K562 (cell line): ENCODE results near the gene SAMD3. TPM values are rescaled to one million over a fixed set of nuclear protein-coding genes. Genes with fewer than 3 reads are reported as not detected.

Experiments
- ATAC-seq: fragments of 200-7000 bp; cut with Tn5 transposase; 3 replicates; pipeline ENCODE4 v1.9.1; 2020; ENCODE audit warnings: moderate library complexity
- BruUV-seq: library from RNA; stranded (reverse); fragments of 400-500 nt; replicated peaks from 2 replicates; lab custom pipeline; 2021; lab: Mats Ljungman, UMichigan
- CTCF ChIA-PET: fragments of 300-600 bp; formaldehyde crosslinking; extraction: SDS; loops from one replicate; lab custom pipeline; 2021; ENCODE audit warnings: low intra/inter-chr PET ratio; lab: Yijun Ruan, JAX
- POLR2A ChIA-PET: fragments of 300-600, 350-650 bp; sonication (Branson Sonifier 250); formaldehyde crosslinking; extraction: SDS; loops from one replicate; lab custom pipeline; 2021; ENCODE audit warnings: antibody characterized with exemption, inconsistent platforms; lab: Yijun Ruan, JAX
- DNase-seq, 4 experiments: peaks; one replicate each; pipeline versions ENCODE4 v3.0.0 to v3.0.0-alpha.2; 2011 to 2018; ENCODE audit warnings: low spot score in 3 of 4, mixed read lengths in 3 of 4; ENCODE audit errors: extremely low read depth in 1 of 4
- FAIRE-seq: peaks from 2 replicates; lab custom pipeline; 2011; peaks lifted over from hg19 to GRCh38; lab: Jason Lieb, UNC
- H2AFZ ChIP-seq: 2 replicates; pipeline ENCODE4 v1.6.0; 2011; ENCODE audit warnings: low read depth, low read length, control low read depth, inconsistent platforms
- H3K27ac ChIP-seq: fragments of 200-600 bp; 3 replicates; pipeline ENCODE4 v1.8.0; 2011; ENCODE audit warnings: low read depth, mild to moderate bottlenecking, control low read depth, inconsistent platforms, low read length, moderate library complexity, mixed read lengths; ENCODE audit errors: extremely low read depth
- H3K27me3 ChIP-seq, 2 experiments: fragments of 300-600 bp in 1 of 2; 2 replicates in 1 of 2; 3 replicates in 1 of 2; pipeline versions ENCODE4 v1.6.0 to v1.8.0; 2011; ENCODE audit warnings: inconsistent platforms in 2 of 2, low read length in 2 of 2, mild to moderate bottlenecking in 1 of 2, mixed read lengths in 1 of 2, moderate library complexity in 1 of 2; ENCODE audit not compliant: control insufficient read depth in 2 of 2, insufficient read depth in 2 of 2
- H3K36me3 ChIP-seq: fragments of 300-600 bp; 3 replicates; pipeline ENCODE4 v1.8.0; 2011; ENCODE audit warnings: mild to moderate bottlenecking, low read length, inconsistent platforms; ENCODE audit not compliant: control insufficient read depth, insufficient read depth
- H3K4me1 ChIP-seq, 2 experiments: fragments of 200-600 bp in 1 of 2; replicated peaks in 1 of 2; 2 replicates in 1 of 2; 3 replicates in 1 of 2; pipeline versions ENCODE4 v1.5.1 to v1.8.0; 2011; ENCODE audit warnings: inconsistent platforms in 2 of 2, low read length in 2 of 2, mild to moderate bottlenecking in 1 of 2, mixed read lengths in 1 of 2, moderate library complexity in 1 of 2; ENCODE audit not compliant: control insufficient read depth in 2 of 2, insufficient read depth in 2 of 2
- H3K4me2 ChIP-seq: 2 replicates; pipeline ENCODE4 v1.6.1; 2011; ENCODE audit warnings: low read length, control low read depth, inconsistent platforms, mixed read lengths; ENCODE audit not compliant: insufficient read depth
- H3K4me3 ChIP-seq: fragments of 200-600 bp; sonication (generic), shearing (Covaris generic); 2 replicates; pipeline ENCODE4 v1.5.1; 2016; ENCODE audit warnings: control low read depth, inconsistent platforms
- H3K79me2 ChIP-seq: fragments of 200-600 bp; 3 replicates; pipeline ENCODE4 v1.8.0; 2011; ENCODE audit warnings: low read length, inconsistent platforms; ENCODE audit not compliant: control insufficient read depth, insufficient read depth
- H3K9ac ChIP-seq, 2 experiments: 2 replicates each; pipeline versions ENCODE4 v1.6.0 to v1.6.1; 2011; ENCODE audit warnings: low read depth in 2 of 2, low read length in 2 of 2, control low read depth in 1 of 2, inconsistent platforms in 1 of 2, mild to moderate bottlenecking in 1 of 2, mixed read lengths in 1 of 2; ENCODE audit not compliant: insufficient read depth in 1 of 2
- H3K9me1 ChIP-seq: one replicate; pipeline ENCODE4 v1.6.0; 2011; ENCODE audit warnings: inconsistent platforms, mild to moderate bottlenecking, low read length, moderate library complexity; ENCODE audit not compliant: control insufficient read depth, insufficient read depth
- H3K9me3 ChIP-seq: replicated peaks from 2 replicates; pipeline ENCODE4 v1.5.1; 2011; ENCODE audit warnings: low read depth, low read length, inconsistent platforms; ENCODE audit not compliant: control insufficient read depth, insufficient read depth
- H4K20me1 ChIP-seq: replicated peaks from 2 replicates; pipeline ENCODE4 v1.6.1; 2011; ENCODE audit warnings: low read length, inconsistent platforms, mixed read lengths; ENCODE audit not compliant: control insufficient read depth, insufficient read depth
- ARID1B ChIP-seq: fragments of 450-650 bp; IDR thresholded peaks from 2 replicates; pipeline ENCODE4 v1.6.1; 2016; ENCODE audit warnings: antibody characterized with exemption, mild to moderate bottlenecking, inconsistent platforms
- BACH1 ChIP-seq: fragments of 200-800 bp; sonication (Bioruptor generic); IDR thresholded peaks from 2 replicates; pipeline ENCODE4 v1.6.1; 2016; ENCODE audit warnings: missing genetic modification characterization, missing compliant biosample characterization
- KLF10 ChIP-seq: fragments of 250-450 bp; sonication (Bioruptor Pico); IDR thresholded peaks from 2 replicates; pipeline ENCODE4 v1.6.1; 2021; ENCODE audit warnings: matching md5 sums
- KLF6 ChIP-seq: fragments of 250-450 bp; sonication (Bioruptor Pico); IDR thresholded peaks from 2 replicates; pipeline ENCODE4 v1.4.0; 2020; ENCODE audit warnings: mild to moderate bottlenecking, moderate library complexity, borderline replicate concordance
- NEUROD1 ChIP-seq: fragments of 150-350 bp; IDR thresholded peaks from 2 replicates; pipeline ENCODE4 v1.6.1; 2014; ENCODE audit warnings: borderline replicate concordance, low read length, low read depth; ENCODE audit not compliant: partially characterized antibody
- WGBS: fragments of 100-300 bp; shearing (Covaris generic); methylation state at CpG from one replicate; pipeline ENCODE4 v1.1.6; 2016; ENCODE audit warnings: low coverage, mixed read lengths; ENCODE audit not compliant: insufficient coverage; ENCODE audit errors: missing lambda C conversion rate; 5-methylcytosine and 5-hydroxymethylcytosine counted together
- in situ Hi-C: fragments of 300-500 bp; cut with MboI; formaldehyde crosslinking; loops from 4 replicates; pipeline ENCODE4 v1.15.0; 2018; ENCODE audit warnings: inconsistent platforms, mixed read lengths
- intact Hi-C: fragments of 100-400 bp; cut with micrococcal nuclease; formaldehyde crosslinking; loops from 2 replicates; pipeline ENCODE4 v1.14.2; 2022
- polyA plus RNA-seq, 8 experiments: library from polyadenylated mRNA; depleted of rRNA in 4 of 8; stranded (reverse) in 5 of 8; unstranded in 3 of 8; fragments of >200 nt; fragmentation: Nextera tagmentation in 2 of 8; fragmentation: Illumina TruSeq in 1 of 8; extraction: Ambion mirVana in 2 of 8; extraction: Trizol in 1 of 8; gene quantifications; 2 replicates each; pipeline versions ENCODE4 v1.2.1 to v1.2.3, GENCODE V29; 2011 to 2014; ENCODE audit warnings: inconsistent platforms in 1 of 8, missing spikeins in 1 of 8
- total RNA-seq, 7 experiments: library from RNA; depleted of rRNA in 6 of 7; stranded (reverse); fragments of >200 nt in 6 of 7; fragmentation: Illumina TruSeq in 2 of 7; extraction: Trizol in 2 of 7; gene quantifications; 2 replicates each; pipeline versions ENCODE4 v1.2.1 to v1.2.3, GENCODE V29; 2011 to 2021; ENCODE audit warnings: low replicate concordance in 1 of 7
- TF ChIP-seq, protein P1 (sequence below): IDR thresholded peaks from 3 replicates; pipeline ENCODE4 v1.6.1; 2011; ENCODE audit warnings: borderline replicate concordance, mild to moderate bottlenecking; ENCODE audit not compliant: insufficient read length, insufficient read depth

Gene SAMD3
- total and polyA plus RNA-seq, 9 of the 15 experiments (the other 6 are each of a cell fraction or from before 2014, with no cell fraction given) = 0.03 to 0.21 (median 0.18) TPM; not detected in 5

DNA sequence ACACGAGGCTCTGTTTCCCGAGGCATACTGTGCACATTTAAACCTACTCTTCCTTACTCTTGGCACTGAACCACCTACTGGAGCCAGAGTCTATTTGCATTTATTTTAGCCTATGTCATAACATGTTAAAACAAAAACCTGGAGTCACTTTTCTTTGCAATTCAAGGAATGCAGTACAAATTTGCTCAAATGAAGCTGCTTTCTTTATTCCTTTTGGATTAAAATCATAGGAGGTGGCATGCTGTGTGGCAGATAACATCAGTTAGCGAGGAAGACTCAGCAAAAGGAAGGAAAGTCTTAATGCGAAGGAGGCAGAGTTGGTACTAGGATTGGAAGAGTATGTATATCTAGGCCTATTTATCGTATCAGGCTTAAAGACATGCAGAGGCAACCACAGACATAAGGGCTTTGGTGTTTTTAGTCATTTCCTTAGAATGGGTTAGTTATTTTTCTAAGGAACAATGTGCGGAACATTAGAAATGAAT is 92.9 kb downstream of the SAMD3 start (continued):
- TF ChIP-seq, protein P1, sequence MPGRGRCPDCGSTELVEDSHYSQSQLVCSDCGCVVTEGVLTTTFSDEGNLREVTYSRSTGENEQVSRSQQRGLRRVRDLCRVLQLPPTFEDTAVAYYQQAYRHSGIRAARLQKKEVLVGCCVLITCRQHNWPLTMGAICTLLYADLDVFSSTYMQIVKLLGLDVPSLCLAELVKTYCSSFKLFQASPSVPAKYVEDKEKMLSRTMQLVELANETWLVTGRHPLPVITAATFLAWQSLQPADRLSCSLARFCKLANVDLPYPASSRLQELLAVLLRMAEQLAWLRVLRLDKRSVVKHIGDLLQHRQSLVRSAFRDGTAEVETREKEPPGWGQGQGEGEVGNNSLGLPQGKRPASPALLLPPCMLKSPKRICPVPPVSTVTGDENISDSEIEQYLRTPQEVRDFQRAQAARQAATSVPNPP = no peak
- TF ChIP-seq NEUROD1 = no peak

DNA sequence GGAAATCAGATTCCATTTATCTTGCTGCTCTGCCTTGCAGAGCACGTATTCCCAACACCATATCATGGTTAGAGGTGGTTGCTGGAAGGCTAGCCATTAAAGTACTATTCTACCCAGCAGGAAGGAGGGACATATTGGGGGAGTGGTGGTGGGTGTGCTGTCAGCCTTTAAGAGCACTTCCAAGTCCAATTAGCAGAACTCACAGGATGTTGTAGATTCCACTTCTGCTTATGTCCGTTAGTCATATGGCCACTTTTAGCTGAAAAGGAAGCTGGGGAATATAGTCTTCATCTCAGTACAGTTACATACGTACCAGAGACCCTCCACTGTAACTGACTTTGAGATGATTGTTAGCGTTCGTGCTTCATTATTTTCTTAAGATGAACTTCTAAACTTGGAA is 94.4 kb downstream of the SAMD3 start:
- Histone ChIP-seq H3K9me3 (no peaks in the 10 kb centered on the region), H3K36me3 (no peaks in the 10 kb centered on the region), H2AFZ (no peak overlapping the region), H3K4me2 (no peak overlapping the region), H3K4me1 (no peaks in the 10 kb centered on the region; a peak in 1 of 5 replicates), H3K79me2 (no peaks in the 10 kb centered on the region), H3K27me3 (no peaks in the 10 kb centered on the region; a peak in 1 of 5 replicates), H3K9me1 (no peaks in the 10 kb centered on the region), H4K20me1 (no peaks in the 10 kb centered on the region), H3K27ac (no peak overlapping the region), H3K9ac (no peak overlapping the region), H3K4me3 (no peak overlapping the region)
- ChIA-PET CTCF (no interaction called here), POLR2A (no interaction called here)
- intact Hi-C loops = no loop called here
- BruUV-seq = no TSS peak
- WGBS = 6% methylated on average over 5 of the region's 5 CpGs
- DNase-seq (no peak), ATAC-seq (no peak), FAIRE-seq (no peak)
- TF ChIP-seq KLF10 = no peak
- TF ChIP-seq BACH1 = no peak
- no peak for TF ChIP-seq KLF6 (CRISPR knock-in tag)
- TF ChIP-seq ARID1B = no peak
- in situ Hi-C loops = no loop called here
